Measurements from ENCODE around the gene FBXL7.

DNA sequence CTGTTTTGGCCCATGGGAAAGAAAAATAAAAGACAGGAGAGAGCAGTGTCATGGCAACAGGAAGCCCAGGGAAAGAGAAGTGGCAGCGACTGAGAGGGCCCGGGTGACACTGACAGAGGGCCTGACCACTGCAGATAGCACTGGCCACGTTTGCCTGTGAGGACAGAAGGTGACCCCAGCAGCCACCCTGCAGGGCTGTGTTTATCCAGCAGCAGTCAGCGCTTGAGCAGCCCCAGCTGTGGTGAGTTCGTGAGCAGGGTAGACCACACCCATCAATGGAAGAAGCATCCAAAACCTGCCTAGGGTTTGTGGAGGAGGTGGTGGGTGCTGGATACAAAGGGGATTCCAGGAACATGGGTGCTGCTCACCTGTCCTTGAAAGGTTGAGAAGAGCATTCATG lies 457.1 kb downstream of the FBXL7 start:
- TF ChIP-seq, protein P1, sequence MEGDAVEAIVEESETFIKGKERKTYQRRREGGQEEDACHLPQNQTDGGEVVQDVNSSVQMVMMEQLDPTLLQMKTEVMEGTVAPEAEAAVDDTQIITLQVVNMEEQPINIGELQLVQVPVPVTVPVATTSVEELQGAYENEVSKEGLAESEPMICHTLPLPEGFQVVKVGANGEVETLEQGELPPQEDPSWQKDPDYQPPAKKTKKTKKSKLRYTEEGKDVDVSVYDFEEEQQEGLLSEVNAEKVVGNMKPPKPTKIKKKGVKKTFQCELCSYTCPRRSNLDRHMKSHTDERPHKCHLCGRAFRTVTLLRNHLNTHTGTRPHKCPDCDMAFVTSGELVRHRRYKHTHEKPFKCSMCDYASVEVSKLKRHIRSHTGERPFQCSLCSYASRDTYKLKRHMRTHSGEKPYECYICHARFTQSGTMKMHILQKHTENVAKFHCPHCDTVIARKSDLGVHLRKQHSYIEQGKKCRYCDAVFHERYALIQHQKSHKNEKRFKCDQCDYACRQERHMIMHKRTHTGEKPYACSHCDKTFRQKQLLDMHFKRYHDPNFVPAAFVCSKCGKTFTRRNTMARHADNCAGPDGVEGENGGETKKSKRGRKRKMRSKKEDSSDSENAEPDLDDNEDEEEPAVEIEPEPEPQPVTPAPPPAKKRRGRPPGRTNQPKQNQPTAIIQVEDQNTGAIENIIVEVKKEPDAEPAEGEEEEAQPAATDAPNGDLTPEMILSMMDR (IDR thresholded peaks at IDR 0.05) = no peak
- no peak for TF ChIP-seq POLR2A (IDR thresholded peaks at IDR 0.05)
